GM20431 (cell line): ENCODE data around the gene NPHP4.

Experiments used
- in situ Hi-C: fragments of 300-500 bp; cut with MseI, MboI; formaldehyde crosslinking; loops from one replicate; pipeline ENCODE4 v1.15.0; 2020; ENCODE audit warnings: low sequenced_read_pairs; ENCODE audit not compliant: unreplicated experiment

Gene NPHP4

DNA sequence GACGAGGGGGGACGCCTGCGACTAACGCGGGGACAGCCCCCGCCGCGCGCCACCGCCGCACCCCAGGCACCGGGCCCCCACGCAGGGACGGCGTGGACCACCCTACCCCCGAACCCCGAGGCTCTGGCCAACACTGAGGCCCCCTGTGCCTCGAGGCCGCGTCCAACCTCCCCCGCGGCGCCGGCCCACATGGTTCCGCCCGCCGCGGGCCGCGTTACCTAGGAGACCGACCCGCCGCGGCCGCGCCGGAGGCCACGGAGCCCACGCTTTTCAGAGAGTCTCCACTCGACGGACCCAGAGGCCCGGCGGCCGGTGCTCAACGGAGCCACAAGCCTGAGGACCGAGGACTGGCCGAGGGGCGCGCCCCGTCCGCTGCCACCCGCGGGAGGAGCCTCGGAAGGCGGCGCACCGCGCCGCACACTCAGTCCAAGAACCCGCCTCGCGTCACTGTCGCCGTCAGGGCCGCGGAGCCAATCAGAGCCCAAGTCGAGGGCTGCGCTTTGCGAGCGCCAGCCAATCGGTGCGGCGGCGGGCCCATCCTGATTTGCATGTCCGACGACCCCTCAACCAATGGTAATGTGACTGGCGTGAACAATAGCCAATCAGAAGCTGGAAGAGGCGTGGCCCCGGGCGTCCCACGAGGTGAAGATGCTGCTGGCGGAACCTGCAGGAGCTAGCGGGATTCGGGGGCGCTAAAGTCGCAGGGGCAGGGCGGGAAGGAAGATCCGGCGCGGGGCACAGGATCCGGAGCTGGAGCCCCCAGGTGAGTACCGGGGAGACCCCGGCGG lies at the start of gene NPHP4:
NPHP4 (minus strand) TSS at position 400 of the 788 bp plus-strand sequence. CDS start 6,136 bp downstream, outside the sequence.
- in situ Hi-C loops: no loop called here

DNA sequence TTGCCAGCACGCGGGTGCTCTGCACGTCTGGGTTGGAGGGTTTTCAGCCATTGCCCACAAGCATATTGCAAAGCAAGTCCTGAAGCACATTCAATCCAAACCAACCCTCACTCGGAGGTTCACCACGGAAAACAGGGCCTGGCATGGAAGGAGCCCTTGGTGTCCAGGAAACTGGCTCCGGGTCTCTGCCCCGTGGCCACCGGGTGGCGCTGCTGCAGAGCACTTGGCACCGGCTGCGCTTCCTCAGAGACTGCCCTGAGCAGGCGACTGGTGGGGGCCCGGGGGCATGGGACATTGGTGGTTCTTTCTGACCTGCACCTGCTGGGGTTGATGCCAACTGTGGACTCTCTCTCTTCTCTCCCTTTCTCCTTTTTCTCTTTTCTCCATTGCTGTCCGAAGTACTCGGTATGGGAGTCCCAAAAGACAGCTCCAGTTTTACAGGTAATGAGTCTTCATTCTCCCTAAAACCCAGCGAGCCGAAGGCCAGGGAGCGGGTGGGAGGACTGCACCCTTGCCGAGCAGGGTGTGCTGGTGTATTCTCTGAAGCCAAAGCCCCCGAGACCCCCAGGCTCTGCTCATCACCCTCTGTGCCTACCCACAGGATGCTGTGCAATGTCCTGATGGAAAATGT lies 49.3 kb upstream of the NPHP4 start:
- in situ Hi-C loops: no loop called here

DNA sequence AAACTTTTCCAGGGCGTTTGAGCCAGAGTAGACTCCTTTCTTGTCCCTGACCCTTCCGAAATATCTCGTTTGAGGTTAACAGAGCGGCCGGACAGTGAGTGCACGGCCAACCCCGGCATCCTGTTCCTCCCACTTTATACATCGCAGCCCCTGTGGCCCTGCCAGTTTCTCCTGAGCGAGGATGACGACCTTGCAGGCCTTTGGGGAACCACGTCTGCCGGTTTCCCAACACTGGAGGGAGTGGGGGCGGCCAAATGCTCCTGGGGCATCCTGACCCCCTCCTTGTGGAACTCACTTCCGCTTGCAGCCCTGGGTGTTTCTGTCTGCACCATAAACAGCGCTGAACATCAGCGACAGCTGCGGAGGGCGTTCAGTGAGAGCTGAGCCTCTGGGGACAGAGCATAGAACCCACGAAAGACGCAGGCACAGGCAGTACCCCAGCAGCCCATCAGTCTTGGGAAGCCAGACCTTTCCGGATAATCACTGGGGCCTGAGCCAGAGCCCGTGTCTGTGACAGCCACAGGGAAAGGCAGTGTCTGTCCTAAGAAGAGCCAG lies 48.7 kb upstream of the NPHP4 start:
- in situ Hi-C loops: no loop called here

DNA sequence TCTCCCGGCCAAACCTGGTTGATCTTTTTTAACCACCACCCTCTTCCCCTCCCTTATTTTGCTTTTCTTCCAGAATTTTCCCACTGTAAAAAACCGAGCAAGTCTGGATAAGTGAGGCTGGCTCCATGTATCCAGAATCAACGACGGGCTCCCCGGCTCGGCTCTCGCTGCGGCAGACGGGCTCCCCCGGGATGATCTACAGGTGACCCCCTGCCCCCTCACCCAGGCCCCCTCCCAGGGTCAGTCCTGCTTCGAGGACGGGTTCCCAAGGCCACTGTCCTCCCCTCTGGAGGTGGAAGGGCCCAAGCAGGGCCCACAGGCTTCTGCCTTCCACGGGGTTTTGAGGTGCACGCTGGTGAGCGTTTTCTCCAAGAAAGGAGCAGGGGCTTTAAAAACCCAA lies 48.2 kb upstream of the NPHP4 start:
- in situ Hi-C loops: no loop called here

DNA sequence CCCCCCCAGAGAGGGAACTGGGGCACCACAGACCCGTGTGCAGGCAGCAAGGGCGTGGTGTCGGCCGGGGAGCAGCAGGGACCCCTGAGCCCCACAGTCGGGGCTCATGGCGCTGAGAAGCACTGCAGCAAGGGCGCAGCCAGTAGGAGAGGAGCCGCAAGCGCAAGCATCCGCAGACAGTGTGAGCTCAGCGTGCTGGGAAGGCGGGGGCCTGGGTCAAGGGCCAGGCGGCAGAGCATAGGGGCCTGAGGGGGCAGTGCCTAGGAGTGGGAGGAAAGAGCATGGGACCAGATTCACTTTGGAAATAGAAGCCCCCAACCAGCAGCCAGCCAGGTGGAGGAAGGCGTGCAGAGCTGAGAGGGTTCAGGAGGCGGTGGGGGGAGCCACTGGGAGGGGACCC lies 46.8 kb upstream of the NPHP4 start:
- in situ Hi-C loops: no loop called here

DNA sequence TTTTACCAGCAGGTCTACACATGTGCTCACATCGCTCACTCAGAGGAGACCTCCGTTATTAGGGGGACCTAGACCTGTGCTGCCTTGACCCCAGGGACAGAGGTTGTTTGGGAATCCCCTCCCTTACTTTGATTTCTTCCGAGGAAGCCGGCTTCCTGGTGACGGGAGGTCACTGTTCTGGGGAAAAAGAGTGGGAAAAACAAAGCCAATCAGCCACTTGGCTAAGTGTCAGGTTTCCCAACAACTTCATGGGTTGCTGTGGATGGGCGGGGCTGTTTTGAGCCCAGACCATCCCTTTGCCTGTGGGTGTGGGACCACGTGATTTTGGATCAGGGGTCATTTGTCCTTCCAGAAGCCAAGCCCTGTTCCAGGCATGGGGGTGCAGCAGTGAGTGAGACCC lies 46.4 kb upstream of the NPHP4 start:
- in situ Hi-C loops: no loop called here

DNA sequence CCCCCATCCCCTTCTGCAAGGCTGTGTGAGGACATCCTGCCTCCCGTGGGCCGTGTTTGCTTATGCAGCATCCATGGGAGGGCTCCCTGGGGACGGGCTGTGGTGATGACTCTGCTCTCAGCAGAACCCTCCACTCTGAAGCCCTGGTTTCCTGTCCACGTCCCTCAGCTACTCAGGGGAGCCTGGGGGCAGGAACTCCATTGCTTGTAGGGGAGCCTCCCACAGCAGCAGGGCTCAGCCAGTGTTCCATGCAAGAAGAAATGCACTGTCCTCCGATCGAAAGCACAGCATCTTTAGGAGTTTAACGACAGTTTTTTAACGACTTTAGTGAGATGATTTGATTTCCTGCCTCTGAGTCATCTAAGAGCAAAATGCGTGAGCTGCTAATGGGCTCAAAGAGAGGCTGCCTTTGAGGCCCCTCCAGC lies 45.1 kb upstream of the NPHP4 start:
- in situ Hi-C loops: no loop called here

DNA sequence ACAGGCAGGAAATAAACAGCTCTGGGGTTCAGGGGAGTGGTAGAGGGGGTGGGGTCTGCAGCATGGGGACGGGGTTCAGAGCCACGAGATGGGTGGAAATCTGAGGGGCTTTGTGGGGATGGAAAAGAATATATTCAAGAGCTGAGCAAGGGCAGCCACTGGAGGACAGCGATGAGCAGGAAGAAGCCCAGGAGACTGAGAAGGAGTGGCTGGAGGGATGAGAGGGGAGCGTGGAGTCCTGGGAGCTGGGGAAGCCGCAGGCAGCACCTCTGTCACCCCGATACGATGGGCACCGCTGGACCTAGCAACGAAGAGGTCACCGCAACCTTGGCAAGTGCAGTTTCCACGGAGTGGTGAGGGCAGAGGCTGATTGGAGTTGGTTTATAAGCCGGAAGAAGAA lies 43.5 kb upstream of the NPHP4 start:
- in situ Hi-C loops: no loop called here

DNA sequence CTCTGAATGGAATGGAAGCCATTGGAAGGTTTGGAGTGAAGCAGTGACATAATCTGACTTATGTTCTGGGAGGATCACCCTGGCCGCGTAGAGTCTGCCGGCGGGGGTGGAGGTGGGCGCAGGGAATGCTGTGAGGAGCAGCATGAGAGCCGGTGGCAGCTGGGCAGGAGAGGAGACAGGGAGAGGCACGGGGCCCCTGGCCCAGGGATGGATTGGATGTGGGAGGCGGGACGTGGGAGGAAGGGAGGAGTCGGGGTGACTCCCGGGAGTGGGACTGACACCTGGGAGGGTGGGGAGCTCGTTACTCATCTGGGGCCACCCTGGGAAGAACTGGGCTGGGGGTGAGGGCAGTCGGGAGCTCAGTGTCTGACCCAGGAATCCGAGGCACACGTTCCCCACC lies 43.1 kb upstream of the NPHP4 start:
- in situ Hi-C loops: no loop called here

DNA sequence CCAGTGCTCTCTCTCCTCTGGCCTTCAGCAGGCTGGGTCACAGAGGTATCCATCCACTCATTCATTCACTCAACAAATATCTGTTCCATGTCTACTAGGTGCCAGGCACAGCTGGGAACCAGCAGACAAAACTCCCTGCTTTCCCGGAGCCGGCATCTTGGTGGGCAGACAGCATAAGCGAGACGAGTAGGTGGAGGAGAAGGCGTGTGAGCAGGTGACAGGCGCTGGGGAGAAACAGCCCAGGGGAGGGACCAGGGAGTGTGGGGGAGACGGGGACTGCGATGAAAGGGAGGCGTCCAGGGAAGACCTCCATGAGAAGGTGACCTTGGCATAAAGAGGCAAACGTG lies 42.5 kb upstream of the NPHP4 start:
- in situ Hi-C loops: no loop called here

DNA sequence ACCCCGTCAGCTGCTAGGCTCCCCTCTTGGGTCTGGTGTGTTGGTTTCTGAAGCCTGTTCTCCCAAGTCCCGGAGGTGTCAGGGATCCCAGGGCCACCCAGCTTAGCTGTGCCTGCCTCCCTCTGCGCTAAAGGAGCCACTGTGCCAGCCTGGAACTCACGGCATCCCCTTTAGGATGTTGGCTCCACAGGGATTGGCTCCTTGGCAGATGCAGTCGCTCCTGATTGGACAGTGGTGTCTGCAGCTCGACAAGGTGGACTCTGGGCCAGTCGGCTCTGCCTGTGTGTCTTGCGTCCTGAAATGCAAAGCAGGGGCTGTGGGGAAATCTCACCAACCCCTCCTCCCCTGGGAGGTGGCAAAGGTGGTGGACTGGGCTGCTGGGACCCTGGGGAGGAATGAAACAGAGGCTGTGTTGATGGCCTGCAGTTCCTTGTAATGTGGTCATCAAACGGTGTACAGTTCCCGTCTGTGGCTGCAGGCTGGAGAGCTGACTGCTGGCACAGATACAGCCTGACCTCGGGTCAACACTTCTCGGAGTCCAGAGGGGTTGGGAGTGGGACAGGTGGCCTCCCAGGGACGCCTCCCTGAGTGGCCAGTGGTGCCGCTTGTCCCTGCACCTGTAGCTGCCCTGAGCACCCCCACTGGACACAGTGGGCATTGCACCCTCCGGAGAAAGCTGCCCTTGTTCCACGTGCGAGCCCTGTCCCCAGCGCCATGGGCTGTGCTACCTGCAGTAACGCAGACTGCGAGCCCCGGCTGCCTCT lies 41.9 kb upstream of the NPHP4 start:
- in situ Hi-C loops: no loop called here

DNA sequence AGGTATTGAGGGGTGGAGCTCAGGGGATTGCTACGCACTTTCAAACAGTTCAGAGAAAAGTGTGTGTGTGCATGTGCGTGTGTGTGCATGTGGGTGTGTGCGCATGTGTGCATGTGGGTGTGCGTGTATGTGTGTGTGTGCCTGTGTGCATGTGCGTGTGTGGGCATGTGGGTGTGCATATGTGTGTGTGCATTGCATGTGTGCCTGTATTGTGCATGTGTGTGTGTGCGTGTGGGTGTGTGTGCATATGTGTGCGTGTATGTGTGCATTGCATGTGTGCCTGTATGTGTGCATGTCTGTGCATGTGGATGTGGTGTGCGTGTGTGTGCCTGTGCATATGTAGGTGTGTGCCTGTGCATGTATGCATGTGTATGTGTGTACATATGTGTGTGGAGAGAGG lies 40.9 kb upstream of the NPHP4 start:
- in situ Hi-C loops: no loop called here

DNA sequence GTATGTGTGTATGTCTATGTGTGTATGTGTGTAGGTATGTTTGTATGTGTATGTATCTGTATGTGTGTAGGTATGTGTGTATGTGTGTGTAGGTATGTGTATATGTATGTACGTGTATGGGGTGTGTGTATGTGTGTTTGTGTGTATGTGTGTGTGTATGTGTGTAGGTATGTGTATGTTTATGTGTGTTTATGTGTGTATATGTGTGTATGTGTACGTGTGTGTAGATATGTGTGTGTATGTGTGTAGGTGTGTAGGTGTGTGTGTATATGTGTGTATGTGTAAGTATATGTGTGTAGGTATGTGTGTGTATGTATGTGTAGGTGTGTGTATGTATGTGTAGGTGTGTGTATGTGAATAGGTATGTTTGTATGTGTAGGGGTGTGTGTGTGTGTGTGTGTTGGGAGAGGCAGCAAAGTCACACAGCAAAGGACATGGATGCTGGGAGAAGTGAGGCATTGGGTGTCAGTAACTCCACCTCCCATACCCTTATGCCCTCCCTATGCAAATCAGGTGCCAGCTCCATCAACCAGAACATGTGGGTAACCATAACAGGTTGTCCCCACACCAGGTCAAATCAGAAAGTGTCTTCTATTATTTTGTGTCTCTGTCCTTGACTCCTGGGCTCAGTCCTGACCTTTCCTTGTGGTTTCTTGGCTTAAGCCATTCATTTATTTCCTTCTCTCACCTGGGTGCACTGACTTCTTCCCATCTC lies 38.5 kb upstream of the NPHP4 start:
- in situ Hi-C loops: no loop called here

DNA sequence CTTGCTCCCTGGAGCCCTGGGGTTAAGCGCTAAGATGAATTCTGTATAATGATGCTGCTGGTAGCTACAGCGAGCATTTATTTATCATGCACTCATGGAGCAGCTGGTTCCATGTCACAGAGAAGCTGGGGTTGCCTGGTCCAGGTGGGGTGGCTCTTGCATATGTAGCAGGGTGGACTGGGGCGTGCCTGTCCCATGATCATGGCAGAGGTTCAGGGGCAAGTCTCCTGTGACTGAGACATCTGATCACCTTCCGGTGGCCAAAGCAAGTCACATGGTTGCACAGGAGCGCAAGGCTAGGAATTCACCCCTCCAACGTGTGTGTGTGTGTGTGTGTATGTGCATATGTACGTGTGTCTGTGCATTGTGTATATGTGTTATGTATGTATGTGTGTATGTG lies 37.9 kb upstream of the NPHP4 start:
- in situ Hi-C loops: no loop called here

DNA sequence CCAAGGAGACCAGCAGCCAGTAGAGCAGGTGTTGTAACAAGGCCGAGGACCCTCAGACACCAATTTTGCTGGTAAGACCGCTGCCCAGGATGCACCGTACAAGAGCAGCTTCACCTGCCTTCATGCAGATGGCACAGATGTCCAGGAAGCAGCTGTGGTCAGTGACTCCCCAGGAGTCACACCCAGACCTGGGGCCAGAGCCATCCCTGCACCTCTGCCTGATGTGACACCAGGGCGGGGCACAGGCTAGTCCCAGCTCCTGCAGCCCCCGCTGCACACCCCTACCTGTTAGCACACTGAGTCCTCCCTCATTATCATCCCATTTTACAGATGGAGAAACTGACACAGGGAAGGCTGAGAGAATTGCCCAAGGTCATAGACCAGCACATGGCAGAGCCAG lies 37.1 kb upstream of the NPHP4 start:
- in situ Hi-C loops: no loop called here

DNA sequence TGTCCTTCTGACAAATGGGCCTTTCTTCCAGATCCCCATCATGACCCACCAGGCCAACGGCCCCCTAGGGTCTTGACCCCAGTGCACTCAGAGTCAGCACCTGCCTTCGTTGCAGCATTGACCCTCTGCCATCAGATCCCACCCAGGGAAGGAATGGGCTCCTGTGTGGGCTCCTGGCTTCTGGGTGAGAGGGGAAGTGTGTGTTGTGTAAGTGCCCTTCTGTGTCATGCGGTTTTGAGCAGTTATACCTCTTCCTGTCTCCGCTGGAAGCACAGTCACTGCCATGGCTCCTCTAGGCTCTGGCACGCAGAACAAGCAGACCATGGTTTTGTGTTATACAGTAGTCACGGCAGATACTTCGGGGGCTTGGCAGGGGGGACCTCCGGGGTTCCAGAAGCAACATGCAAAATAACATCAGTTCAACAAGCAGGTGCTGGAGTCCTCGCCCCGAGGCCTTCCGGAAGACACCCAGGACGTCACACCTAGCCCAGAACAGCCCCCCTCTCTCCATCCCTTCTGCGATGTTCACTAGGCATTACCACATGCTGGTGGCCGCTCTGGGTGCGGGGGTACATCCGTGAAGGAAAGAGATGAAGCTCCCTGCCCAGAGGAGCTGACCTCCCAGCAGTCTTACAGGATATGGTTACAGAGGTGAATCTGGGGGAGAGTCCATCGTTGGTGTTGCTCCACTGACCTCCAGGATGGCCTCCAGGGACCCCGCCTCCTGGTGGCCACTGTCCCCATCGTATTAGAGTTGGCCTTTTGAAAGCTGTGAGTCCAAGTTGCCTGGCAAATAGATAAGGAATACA lies 36.0 kb upstream of the NPHP4 start:
- in situ Hi-C loops: no loop called here

DNA sequence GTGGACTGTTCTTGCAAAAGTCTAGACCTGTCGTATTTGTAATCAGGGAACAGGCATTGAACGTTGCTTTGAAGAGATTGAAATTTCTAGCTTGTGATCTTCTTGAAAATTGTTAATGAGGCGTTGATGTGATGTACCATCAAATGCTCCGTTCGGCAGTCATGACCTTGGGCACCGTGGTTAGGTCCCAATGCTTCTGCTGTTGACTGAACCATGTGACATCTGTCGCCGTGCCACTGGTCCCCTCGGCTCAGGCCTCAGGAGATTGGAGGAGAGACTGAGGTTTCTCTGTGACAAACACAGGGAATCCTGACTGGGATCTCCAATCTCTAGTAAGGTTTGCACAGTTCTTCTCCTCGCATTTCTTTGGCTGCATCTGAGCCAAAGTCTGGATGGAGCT lies 35.4 kb upstream of the NPHP4 start:
- in situ Hi-C loops: no loop called here

DNA sequence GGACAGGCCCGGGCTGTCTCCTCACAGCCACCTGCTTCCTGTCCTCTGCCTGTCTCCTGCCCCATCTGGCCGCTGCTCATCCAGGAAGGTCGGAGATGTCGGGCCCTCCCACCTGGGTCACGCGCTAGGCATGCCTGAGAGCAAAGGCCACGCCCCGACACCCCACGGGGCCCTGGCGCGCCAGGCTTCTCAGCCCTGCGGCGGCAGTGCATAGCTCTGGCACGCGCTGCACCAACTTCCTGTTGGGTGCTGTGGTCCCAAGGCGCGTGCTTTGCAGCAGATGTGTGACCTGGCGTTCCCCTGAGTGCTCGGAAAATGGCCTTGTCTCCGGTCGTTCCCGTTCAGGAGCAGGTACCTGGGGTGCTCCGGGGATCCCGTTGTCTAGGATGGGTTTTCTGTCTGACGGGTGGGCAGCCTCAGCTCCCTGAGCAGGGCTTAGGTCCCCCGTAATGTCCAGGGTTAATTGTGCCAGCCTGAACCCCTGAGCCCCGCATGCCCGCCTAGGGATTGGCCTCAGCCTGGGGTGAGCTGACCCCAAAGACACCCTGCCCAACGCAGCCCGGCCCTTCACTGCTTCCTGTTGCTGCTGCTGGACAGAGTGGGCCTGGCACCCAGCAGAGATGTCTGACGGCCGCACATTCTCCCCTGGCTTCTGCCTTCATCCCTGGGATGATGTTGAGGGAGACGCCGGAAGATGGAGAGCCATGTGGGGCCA lies 34.0 kb upstream of the NPHP4 start:
- in situ Hi-C loops: no loop called here
